CD4-positive, alpha-beta T cell (primary cell): ENCODE data around the gene LDLRAP1. TPM values are rescaled to one million over a fixed set of nuclear protein-coding genes. Genes with fewer than 3 reads are reported as not detected.

ENCODE experiments used
- ATAC-seq: fragments of 200-7000 bp; cut with Tn5 transposase; one replicate; pipeline ENCODE4 v1.10.0; 2022; ENCODE audit warnings: mild to moderate bottlenecking; ENCODE audit not compliant: poor library complexity
- CTCF ChIA-PET: fragments of 350-600 bp; sonication (Branson Sonifier 250); formaldehyde crosslinking; loops from one replicate; lab custom pipeline; 2021; ENCODE audit warnings: antibody characterized with exemption, inconsistent platforms; lab: Charles Lee
- POLR2A ChIA-PET: fragments of 350-600 bp; sonication (Branson Sonifier 250); formaldehyde crosslinking; loops from one replicate; lab custom pipeline; 2021; ENCODE audit warnings: antibody characterized with exemption, inconsistent platforms; lab: Charles Lee
- DNase-seq, 14 experiments: peaks; one replicate each; pipeline ENCODE4 v3.0.0-alpha.2; 2013 to 2020; ENCODE audit warnings: mixed read lengths in 2 of 14
- H3K27ac ChIP-seq, 2 donors: one replicate each; pipeline versions ENCODE4 v1.5.1 to v1.7.0; 2013; ENCODE audit warnings: low read length in 2 of 2, low read depth in 1 of 2, mild to moderate bottlenecking in 1 of 2
- H3K27me3 ChIP-seq, 2 experiments: 1 replicate in 1 of 2; 2 replicates in 1 of 2; pipeline versions ENCODE4 v1.6.1 to v1.7.0; 2013; ENCODE audit warnings: low read length in 2 of 2, control low read depth in 1 of 2, mild to moderate bottlenecking in 1 of 2, moderate library complexity in 1 of 2; ENCODE audit not compliant: insufficient read depth in 2 of 2, control insufficient read depth in 1 of 2
- H3K36me3 ChIP-seq: one replicate; pipeline ENCODE4 v1.6.1; 2013; ENCODE audit warnings: low read length, control low read depth; ENCODE audit not compliant: insufficient read depth
- H3K4me1 ChIP-seq: one replicate; pipeline ENCODE4 v1.6.1; 2013; ENCODE audit warnings: low read length, control low read depth; ENCODE audit not compliant: insufficient read depth
- H3K4me3 ChIP-seq: one replicate; pipeline ENCODE4 v1.5.1; 2013; ENCODE audit warnings: mild to moderate bottlenecking, low read length, moderate library complexity
- H3K9me3 ChIP-seq, 2 experiments: 1 replicate in 1 of 2; 2 replicates in 1 of 2; pipeline versions ENCODE4 v1.6.1 to v1.7.0; 2013; ENCODE audit warnings: low read length in 2 of 2, mild to moderate bottlenecking in 2 of 2, control low read depth in 1 of 2, moderate library complexity in 1 of 2; ENCODE audit not compliant: control insufficient read depth in 1 of 2, insufficient read depth in 1 of 2
- H3K27ac Mint-ChIP-seq: one replicate; pipeline ENCODE4 v1.8.0; 2020; ENCODE audit warnings: mixed read lengths
- H3K27me3 Mint-ChIP-seq: one replicate; pipeline ENCODE4 v1.8.0; 2021; ENCODE audit warnings: mixed read lengths
- H3K36me3 Mint-ChIP-seq: one replicate; pipeline ENCODE4 v1.8.0; 2021; ENCODE audit warnings: low read depth, mixed read lengths
- H3K4me1 Mint-ChIP-seq: one replicate; pipeline ENCODE4 v1.8.0; 2021; ENCODE audit warnings: low read depth, mixed read lengths
- H3K4me3 Mint-ChIP-seq: one replicate; pipeline ENCODE4 v1.8.0; 2020; ENCODE audit warnings: mild to moderate bottlenecking, mixed read lengths
- H3K9me3 Mint-ChIP-seq: one replicate; pipeline ENCODE4 v1.8.0; 2020; ENCODE audit warnings: mixed read lengths
- CTCF ChIP-seq: fragments of 200-600 bp; IDR thresholded peaks from one replicate; pipeline ENCODE4 v1.8.0; 2022; ENCODE audit warnings: antibody characterized with exemption, mild to moderate bottlenecking
- intact Hi-C, 2 experiments: fragments of 100-400 bp; cut with DNase I in 1 of 2; cut with micrococcal nuclease in 1 of 2; formaldehyde crosslinking; loops; one replicate each; pipeline versions ENCODE4 v1.15.1 to v1.9.0; 2023 to 2025; cut with DNase I, micrococcal nuclease
- total RNA-seq, 174 experiments: library from RNA in 2 of 174; stranded (reverse) in 2 of 174; gene quantifications; one replicate each; pipeline ENCODE4 v1.2.3 and lab custom pipeline; 2021 to 2026

The LDLRAP1 gene
- total RNA-seq, 2 experiments from 2014 or later: 70.5 to 73.5 TPM

GRCh38 chr1:25543005-25543424 lies 391 bp upstream of the LDLRAP1 start:
- Mint-ChIP-seq H3K36me3 (peaks cover 12% of the 10 kb centered on the region), H3K27ac (peak overlapping the region; percentile 70)
- ATAC-seq: no peak

GRCh38 chr1:25544243-25544764 lies 898 bp downstream of the LDLRAP1 start:
- TF ChIP-seq CTCF: no peak
- no peaks in the 10 kb centered on the region for H3K9me3 Mint-ChIP-seq
- DNase-seq (peak in 5 of 14 experiments; percentile 12 to 50 (median 40)), ATAC-seq (peak; percentile 59)
- H3K27ac Mint-ChIP-seq: peak overlapping the region; percentile 87
- no peaks in the 10 kb centered on the region for H3K27me3 ChIP-seq
- ChIA-PET CTCF (interaction anchor here (1.4 to 2.2 kb wide), 2 partner anchors 22 to 75 kb away, joined by 5 to 7 read pairs; no protein-coding TSS in a partner anchor), POLR2A (interaction anchor here (1.0 to 11.0 kb wide), 7 partner anchors 9 to 276 kb away, joined by 4 to 193 read pairs (median 13); partner anchors contain the start of gene MTFR1L)
- peaks cover 57% of the 10 kb centered on the region for H3K4me1 ChIP-seq
- no peaks in the 10 kb centered on the region for H3K27me3 Mint-ChIP-seq
- H3K36me3 Mint-ChIP-seq: peaks cover 12% of the 10 kb centered on the region
- peak overlapping the region; percentile 55 to 60 for H3K27ac ChIP-seq
- intact Hi-C loops: loop anchor here in 1 of 2 experiments (5.0 kb wide), 2 partner anchors 73 to 253 kb away; partner anchors contain the start of gene MAN1C1
- no peaks in the 10 kb centered on the region for H3K36me3 ChIP-seq
- H3K4me3 ChIP-seq: peak overlapping the region; percentile 90
- H3K4me1 Mint-ChIP-seq: peaks cover 54% of the 10 kb centered on the region
- H3K4me3 Mint-ChIP-seq: peak overlapping the region; percentile 96
- no peaks in the 10 kb centered on the region for H3K9me3 ChIP-seq

More at GRCh38 chr1:25543005-25543424, 391 bp upstream of the LDLRAP1 start:
- Mint-ChIP-seq H3K4me3 (peak overlapping the region; percentile 90), H3K4me1 (peaks cover 42% of the 10 kb centered on the region), H3K9me3 (no peaks in the 10 kb centered on the region), H3K27me3 (no peaks in the 10 kb centered on the region)
- no peak for DNase-seq
- Histone ChIP-seq H3K36me3 (no peaks in the 10 kb centered on the region), H3K4me1 (peaks cover 44% of the 10 kb centered on the region), H3K27me3 (no peaks in the 10 kb centered on the region), H3K4me3 (no peak overlapping the region), H3K9me3 (no peaks in the 10 kb centered on the region), H3K27ac (no peak overlapping the region)
- ChIA-PET POLR2A (interaction anchor here (0.8 to 11.0 kb wide), 7 partner anchors 11 to 107 kb away, joined by 3 to 193 read pairs (median 13); no protein-coding TSS in a partner anchor), CTCF (interaction anchor here (1.3 to 2.2 kb wide), 4 partner anchors 11 to 352 kb away, joined by 3 to 7 read pairs (median 4); no protein-coding TSS in a partner anchor)
- TF ChIP-seq CTCF: no peak
- intact Hi-C loops: loop anchor here (1.0 to 5.0 kb wide), 3 partner anchors 19 to 254 kb away; partner anchors contain the start of gene MAN1C1 (in 1 of the 2)

- Mint-ChIP-seq H3K4me1 (peaks cover 59% of the 10 kb centered on the region), H3K36me3 (peaks cover 12% of the 10 kb centered on the region), H3K27ac (peak overlapping the region; percentile 87), H3K9me3 (no peaks in the 10 kb centered on the region), H3K4me3 (peak overlapping the region; percentile 96), H3K27me3 (no peaks in the 10 kb centered on the region)
- ChIA-PET POLR2A (interaction anchor here (1.4 to 11.0 kb wide), 6 partner anchors 9 to 275 kb away, joined by 4 to 193 read pairs (median 16); partner anchors contain the start of gene MTFR1L), CTCF (interaction anchor here (2.2 kb wide), 1 partner anchor 22 kb away, joined by 7 read pairs; no protein-coding TSS in a partner anchor)
- intact Hi-C loops: loop anchor here in 1 of 2 experiments (5.0 kb wide), 2 partner anchors 72 to 252 kb away; partner anchors contain the start of gene MAN1C1
- Histone ChIP-seq H3K9me3 (no peaks in the 10 kb centered on the region), H3K27ac (peak overlapping the region; percentile 55 to 60), H3K4me1 (peaks cover 62% of the 10 kb centered on the region), H3K36me3 (no peaks in the 10 kb centered on the region), H3K4me3 (peak overlapping the region; percentile 90), H3K27me3 (no peaks in the 10 kb centered on the region)
- TF ChIP-seq CTCF: no peak
- DNase-seq (no peak), ATAC-seq (no peak)
These were observed 1.4 kb downstream of the LDLRAP1 start for GRCh38 chr1:25544819-25545218.
